NCI-H2081 (cell line): ENCODE results near the gene REEP1.
"Not testable (repeated sequence)": the region's sequence is repeated elsewhere in the genome, so short reads cannot be mapped to it uniquely, and the experiment has no call there.

Experiments used
- DNase-seq, 2 experiments: peaks; one replicate each; lab custom pipeline; 2025; lab: John Stamatoyannopoulos, UW

REEP1 gene

GRCh38 chr2:86243950-86244733, 93.3 kb downstream of the REEP1 start:
- DNase-seq, result no peak

- no peak for DNase-seq
These were observed 94.2 kb downstream of the REEP1 start for GRCh38 chr2:86243272-86243671.

- no peak for DNase-seq
These were observed 95.8 kb downstream of the REEP1 start for GRCh38 chr2:86241611-86242010.

GRCh38 chr2:86240251-86240650, 97.2 kb downstream of the REEP1 start:
- DNase-seq, result no peak

GRCh38 chr2:86239745-86240144, 97.7 kb downstream of the REEP1 start:
- DNase-seq, result no peak

- no peak for DNase-seq
These were observed 98.1 kb downstream of the REEP1 start for GRCh38 chr2:86239326-86239725.

GRCh38 chr2:86238354-86238753, 99.1 kb downstream of the REEP1 start:
- no peak for DNase-seq

GRCh38 chr2:86237172-86237571, 100.3 kb downstream of the REEP1 start:
- DNase-seq, result no peak

- no peak for DNase-seq
These were observed 102.0 kb downstream of the REEP1 start for GRCh38 chr2:86235196-86235980.

- no peak for DNase-seq
These were observed 102.8 kb downstream of the REEP1 start for GRCh38 chr2:86234563-86235131.

- DNase-seq, result no peak
These were observed 104.0 kb downstream of the REEP1 start for GRCh38 chr2:86233436-86233835.

- no peak for DNase-seq
These were observed 104.5 kb downstream of the REEP1 start for GRCh38 chr2:86232910-86233309.

GRCh38 chr2:86232373-86232784, 105.0 kb downstream of the REEP1 start:
- DNase-seq, result no peak

- no peak for DNase-seq
These were observed 105.6 kb downstream of the REEP1 start for GRCh38 chr2:86231680-86232372.

GRCh38 chr2:86230961-86231360, 106.5 kb downstream of the REEP1 start:
- no peak for DNase-seq

GRCh38 chr2:86229221-86229620, 108.2 kb downstream of the REEP1 start:
- DNase-seq, result no peak

GRCh38 chr2:86228574-86228973, 108.9 kb downstream of the REEP1 start:
- DNase-seq, result not testable (repeated sequence)

- no peak for DNase-seq
These were observed 109.7 kb downstream of the REEP1 start for GRCh38 chr2:86227685-86228084.

- DNase-seq, result no peak
These were observed 110.5 kb downstream of the REEP1 start for GRCh38 chr2:86226636-86227520.

- no peak for DNase-seq
These were observed 111.4 kb downstream of the REEP1 start for GRCh38 chr2:86226070-86226469.

GRCh38 chr2:86225581-86225980, 111.8 kb downstream of the REEP1 start:
- no peak for DNase-seq
